ENCODE data around the gene TARM1.

GRCh38 chr19:54084410-54084809, 3.2 kb upstream of the TARM1 start:
- TF ChIP-seq, protein P1, sequence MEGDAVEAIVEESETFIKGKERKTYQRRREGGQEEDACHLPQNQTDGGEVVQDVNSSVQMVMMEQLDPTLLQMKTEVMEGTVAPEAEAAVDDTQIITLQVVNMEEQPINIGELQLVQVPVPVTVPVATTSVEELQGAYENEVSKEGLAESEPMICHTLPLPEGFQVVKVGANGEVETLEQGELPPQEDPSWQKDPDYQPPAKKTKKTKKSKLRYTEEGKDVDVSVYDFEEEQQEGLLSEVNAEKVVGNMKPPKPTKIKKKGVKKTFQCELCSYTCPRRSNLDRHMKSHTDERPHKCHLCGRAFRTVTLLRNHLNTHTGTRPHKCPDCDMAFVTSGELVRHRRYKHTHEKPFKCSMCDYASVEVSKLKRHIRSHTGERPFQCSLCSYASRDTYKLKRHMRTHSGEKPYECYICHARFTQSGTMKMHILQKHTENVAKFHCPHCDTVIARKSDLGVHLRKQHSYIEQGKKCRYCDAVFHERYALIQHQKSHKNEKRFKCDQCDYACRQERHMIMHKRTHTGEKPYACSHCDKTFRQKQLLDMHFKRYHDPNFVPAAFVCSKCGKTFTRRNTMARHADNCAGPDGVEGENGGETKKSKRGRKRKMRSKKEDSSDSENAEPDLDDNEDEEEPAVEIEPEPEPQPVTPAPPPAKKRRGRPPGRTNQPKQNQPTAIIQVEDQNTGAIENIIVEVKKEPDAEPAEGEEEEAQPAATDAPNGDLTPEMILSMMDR (IDR thresholded peaks at IDR 0.05) = no peak
- TF ChIP-seq POLR2A (IDR thresholded peaks at IDR 0.05) = no peak

Data from vagina (tissue), 2 donors.